OCI-LY7 (cell line): ENCODE measurements around the gene MAPK12. TPM values are rescaled to one million over a fixed set of nuclear protein-coding genes. Genes with fewer than 3 reads are reported as not detected.
A peak's percentile ranks its signal among the peaks of the same experiment; 100 is the strongest.

ENCODE experiments used
- BruUV-seq: library from RNA; stranded (reverse); fragments of 400-500 nt; replicated peaks from 2 replicates; lab custom pipeline; 2021; lab: Mats Ljungman, UMichigan
- CTCF ChIA-PET: fragments of 300-600 bp; sonication (Branson Sonifier 250); formaldehyde crosslinking; loops from one replicate; lab custom pipeline; 2022; ENCODE audit warnings: antibody characterized with exemption; ENCODE audit not compliant: unreplicated experiment; lab: Charles Lee
- POLR2A ChIA-PET: fragments of 300-600 bp; sonication (Branson Sonifier 250); formaldehyde crosslinking; loops from one replicate; lab custom pipeline; 2022; ENCODE audit warnings: antibody characterized with exemption; lab: Charles Lee
- DNase-seq: peaks from one replicate; pipeline ENCODE4 v3.0.0-alpha.2; 2015; ENCODE audit warnings: low spot score
- H2AFZ ChIP-seq: fragments of 200-600 bp; sonication (generic), shearing (Covaris generic); 2 replicates; pipeline ENCODE4 v1.6.1; 2014; ENCODE audit warnings: mild to moderate bottlenecking, antibody characterized with exemption, low read length, moderate library complexity
- H3K27ac ChIP-seq: fragments of 200-600 bp; sonication (generic); 2 replicates; pipeline ENCODE4 v1.5.1; 2014; ENCODE audit warnings: mixed run types, low read depth, mild to moderate bottlenecking, moderate library complexity, low read length, inconsistent platforms; ENCODE audit not compliant: poor library complexity, severe bottlenecking
- H3K36me3 ChIP-seq: fragments of 200-600 bp; sonication (generic); 2 replicates; pipeline ENCODE4 v1.6.1; 2014; ENCODE audit warnings: mild to moderate bottlenecking, antibody characterized with exemption, low read length, moderate library complexity, mixed read lengths; ENCODE audit not compliant: insufficient read depth
- H3K4me1 ChIP-seq: fragments of 200-600 bp; sonication (generic); 2 replicates; pipeline ENCODE4 v1.5.1; 2014; ENCODE audit warnings: mild to moderate bottlenecking, low read length; ENCODE audit not compliant: insufficient read depth, poor library complexity, severe bottlenecking
- H3K4me2 ChIP-seq: fragments of 200-600 bp; sonication (generic); 2 replicates; pipeline ENCODE4 v1.6.1; 2014; ENCODE audit warnings: mild to moderate bottlenecking, low read length
- H3K4me3 ChIP-seq: fragments of 200-600 bp; sonication (generic); 2 replicates; pipeline ENCODE4 v1.5.1; 2014; ENCODE audit warnings: mild to moderate bottlenecking, low read depth, low read length; ENCODE audit not compliant: poor library complexity, severe bottlenecking
- H3K79me2 ChIP-seq: fragments of 200-600 bp; sonication (generic); 2 replicates; pipeline ENCODE4 v1.6.1; 2016; ENCODE audit warnings: low read depth, mild to moderate bottlenecking, low read length, moderate library complexity, mixed read lengths; ENCODE audit not compliant: insufficient read depth
- H3K9me2 ChIP-seq: fragments of 200-600 bp; sonication (generic); 2 replicates; pipeline ENCODE4 v1.6.1; 2016; ENCODE audit warnings: mild to moderate bottlenecking, low read length, mixed read lengths; ENCODE audit not compliant: insufficient read depth
- H3K9me3 ChIP-seq: fragments of 200-600 bp; sonication (generic); 2 replicates; pipeline ENCODE4 v1.6.1; 2014; ENCODE audit warnings: mild to moderate bottlenecking, mixed run types, low read length, mixed read lengths
- H4K20me1 ChIP-seq: fragments of 200-600 bp; sonication (generic); 2 replicates; pipeline ENCODE4 v1.6.1; 2014; ENCODE audit warnings: mild to moderate bottlenecking, antibody characterized with exemption, low read length, moderate library complexity, mixed read lengths; ENCODE audit not compliant: insufficient read depth
- CTCF ChIP-seq: fragments of 200-600 bp; sonication (generic); conservative IDR thresholded peaks from 2 replicates; pipeline ENCODE4 v1.5.1; 2014; ENCODE audit warnings: mild to moderate bottlenecking, antibody characterized with exemption, low read length, moderate library complexity, mixed read lengths
- EZH2phosphoT487 ChIP-seq: fragments of 200-600 bp; sonication (generic); IDR thresholded peaks from 2 replicates; pipeline ENCODE4 v1.6.1; 2018; ENCODE audit warnings: low read depth, borderline replicate concordance, mild to moderate bottlenecking, mixed run types, antibody characterized with exemption, low read length, moderate library complexity, mixed read lengths
- intact Hi-C: fragments of 100-400 bp; cut with micrococcal nuclease; formaldehyde crosslinking; loops from one replicate; pipeline ENCODE4 v1.10.0; 2022; ENCODE audit not compliant: unreplicated experiment
- total RNA-seq, 2 experiments: library from RNA; depleted of rRNA in 1 of 2; stranded (reverse); fragments of >200 nt in 1 of 2; shearing (Covaris generic) in 1 of 2; gene quantifications; 2 replicates each; pipeline ENCODE4 v1.2.3, GENCODE V29; 2014 to 2022

The MAPK12 gene
- total RNA-seq, 2 experiments from 2014 or later: 84.9 to 93.6 TPM

DNA sequence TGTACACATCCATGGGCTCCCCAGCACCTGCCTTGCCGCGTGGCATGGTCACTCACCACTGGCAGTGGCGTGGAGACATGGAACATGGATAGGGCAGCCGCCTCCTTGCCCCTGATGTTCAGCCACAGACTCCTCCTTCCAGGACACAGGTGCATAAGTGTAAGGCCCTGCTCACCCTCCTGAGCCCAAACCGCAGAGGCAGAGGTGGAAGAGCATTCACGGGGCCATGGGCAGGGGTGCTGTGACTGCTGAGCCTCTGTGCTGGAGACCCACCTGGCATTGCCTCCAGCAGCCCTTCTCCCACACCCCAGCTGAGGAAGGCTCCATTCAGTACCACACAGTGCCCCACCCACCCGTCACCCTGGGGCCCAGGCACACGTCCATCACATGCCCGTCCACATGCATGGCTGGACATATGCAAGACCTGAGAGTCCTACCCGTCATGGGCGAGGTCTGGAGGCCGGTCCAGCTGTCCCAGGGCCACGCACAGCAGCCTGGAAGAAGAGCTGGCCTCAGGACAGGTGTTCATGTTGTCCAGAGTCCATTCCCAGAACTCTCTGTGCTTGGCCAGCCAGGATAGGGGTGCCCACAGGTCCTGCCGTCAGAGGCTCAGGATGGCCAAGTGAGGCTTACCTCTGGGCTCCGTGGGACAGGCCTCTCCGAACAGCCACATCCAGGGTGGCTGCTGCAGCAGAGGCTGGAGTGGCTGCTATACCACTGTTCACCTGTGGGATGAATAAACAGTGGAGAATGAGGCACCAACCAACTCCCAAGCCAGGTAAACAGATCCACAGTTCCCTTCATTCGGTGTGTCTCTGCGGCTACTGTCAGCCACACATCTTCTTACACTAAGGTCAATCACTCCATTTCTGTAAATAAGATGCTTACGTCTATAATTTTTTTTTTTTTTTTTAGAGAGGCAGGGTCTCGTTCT is 15.0 kb downstream of the MAPK12 start:
- H3K79me2 ChIP-seq: peaks cover 45% of the 10 kb centered on the region
- DNase-seq: no peak
- no peaks in the 10 kb centered on the region for H4K20me1 ChIP-seq
- TF ChIP-seq EZH2phosphoT487: no peak
- peak; percentile 37; the same call in 1 of the 2 replicates for TF ChIP-seq CTCF
- H3K27ac ChIP-seq: no peak overlapping the region
- H3K4me1 ChIP-seq: peaks cover 52% of the 10 kb centered on the region
- no peaks in the 10 kb centered on the region for H3K9me2 ChIP-seq
- ChIA-PET POLR2A (no interaction called here), CTCF (no interaction called here)
- no peaks in the 10 kb centered on the region for H3K9me3 ChIP-seq
- BruUV-seq: no TSS peak
- peak overlapping the region; percentile 81 for H3K4me3 ChIP-seq
- H3K4me2 ChIP-seq: peak overlapping the region; percentile 95
- intact Hi-C loops: loop anchor here (10.0 kb wide), 2 partner anchors 228 to 258 kb away; partner anchors contain the start of genes LMF2, NCAPH2 and SBF1
- peaks cover 23% of the 10 kb centered on the region; the same call in 1 of the 2 replicates for H3K36me3 ChIP-seq
- H2AFZ ChIP-seq: no peak overlapping the region

DNA sequence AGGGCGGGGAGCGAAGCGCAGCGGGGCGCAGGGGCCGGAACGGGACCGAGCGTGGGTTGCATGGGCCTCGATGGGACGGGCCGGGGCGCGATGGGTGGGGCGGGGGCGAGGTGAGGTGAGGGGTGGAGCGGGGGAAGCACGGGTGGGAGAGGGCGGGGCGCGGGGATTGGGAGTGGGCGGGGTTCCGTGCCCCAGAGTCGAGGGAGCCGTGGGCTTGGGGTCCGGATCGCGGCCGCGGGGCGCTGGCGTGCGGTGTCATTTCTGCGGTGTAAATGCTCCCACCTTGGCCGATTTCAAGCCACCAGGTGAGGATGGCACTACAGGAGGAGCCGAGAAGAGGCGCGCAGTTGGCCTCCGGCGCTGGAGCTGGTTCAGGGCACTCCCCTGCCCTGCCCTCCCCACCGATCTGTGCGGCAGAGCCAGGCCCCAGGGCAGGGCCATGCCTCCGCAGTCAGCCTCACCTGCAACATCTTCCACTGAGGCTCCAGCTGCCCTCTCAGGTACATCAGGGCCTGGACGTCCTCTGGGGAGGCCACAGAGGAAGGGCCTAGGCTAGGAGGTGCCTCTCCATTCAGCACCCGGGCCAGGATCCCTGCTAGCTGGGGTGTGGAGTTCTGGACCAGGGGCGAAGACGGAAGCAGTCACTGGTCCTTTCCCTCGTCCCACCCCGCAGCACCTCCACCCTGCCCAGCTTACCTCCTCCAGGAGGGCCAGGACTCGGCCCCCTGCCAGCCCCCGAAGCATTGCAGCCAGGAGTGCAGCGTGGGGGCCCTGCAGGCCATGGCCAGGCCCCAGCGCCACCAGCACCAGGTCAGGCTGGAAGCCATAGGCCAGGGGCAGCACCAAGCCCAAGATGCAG is 16.0 kb downstream of the MAPK12 start:
- Histone ChIP-seq H3K4me2 (peak overlapping the region; percentile 95), H3K9me2 (no peaks in the 10 kb centered on the region), H3K9me3 (no peaks in the 10 kb centered on the region), H2AFZ (no peak overlapping the region), H4K20me1 (no peaks in the 10 kb centered on the region), H3K79me2 (peaks cover 55% of the 10 kb centered on the region), H3K4me3 (peak overlapping the region; percentile 81), H3K36me3 (peaks cover 25% of the 10 kb centered on the region; the same call in 1 of the 2 replicates), H3K4me1 (peaks cover 50% of the 10 kb centered on the region), H3K27ac (peak overlapping the region; percentile 62)
- no TSS peak for BruUV-seq
- POLR2A ChIA-PET: no interaction called here
- CTCF ChIA-PET: no interaction called here
- TF ChIP-seq CTCF (no peak), EZH2phosphoT487 (no peak)
- no peak for DNase-seq
- intact Hi-C loops: loop anchor here (10.0 kb wide), 2 partner anchors 229 to 259 kb away; partner anchors contain the start of genes LMF2, NCAPH2 and SBF1
